ENCODE results near the gene ZNF3.

The ZNF3 gene

GRCh38 chr7:100088095-100088620 is 6.6 kb upstream of the ZNF3 start:
- Histone ChIP-seq H3K27ac (peak overlapping the region; percentile 84), H3K9ac (ENCODE audit: insufficient read length) (peak overlapping the region; percentile 92), H3K9me3 (ENCODE audit: low read depth, low read length) (no peaks in the 10 kb centered on the region), H3K36me3 (ENCODE audit: insufficient read depth, low read length) (peaks cover 30% of the 10 kb centered on the region), H3K4me3 (peak overlapping the region; percentile 91)
- DNase-seq (ENCODE audit: low read depth, low spot score): no peak
- TF ChIP-seq POLR2AphosphoS5 (IDR thresholded peaks at IDR 0.05; ENCODE audit: borderline replicate concordance, low read depth, low read length) (no peak), EZH2 (IDR thresholded peaks at IDR 0.05) (no peak), FOXP2 (optimal IDR thresholded peaks at IDR 0.05; ENCODE audit: control extremely low read depth, extremely low read length, insufficient read depth) (no peak)

GRCh38 chr7:100087055-100087750 is 5.7 kb upstream of the ZNF3 start:
- H3K27ac ChIP-seq: peak overlapping the region; percentile 69; the same call in 1 of the 2 replicates
- DNase-seq (ENCODE audit: low read depth, low spot score): no peak
- no peaks in the 10 kb centered on the region for H3K9me3 ChIP-seq (ENCODE audit: low read depth, low read length)
- H3K36me3 ChIP-seq (ENCODE audit: insufficient read depth, low read length): peaks cover 20% of the 10 kb centered on the region
- no peak overlapping the region for H3K9ac ChIP-seq (ENCODE audit: insufficient read length)
- TF ChIP-seq POLR2AphosphoS5 (IDR thresholded peaks at IDR 0.05; ENCODE audit: borderline replicate concordance, low read depth, low read length): no peak
- TF ChIP-seq EZH2 (IDR thresholded peaks at IDR 0.05): no peak
- TF ChIP-seq FOXP2 (optimal IDR thresholded peaks at IDR 0.05; ENCODE audit: control extremely low read depth, extremely low read length, insufficient read depth): no peak
- H3K4me3 ChIP-seq: no peak overlapping the region

- Histone ChIP-seq H3K4me3 (no peak overlapping the region), H3K27ac (no peak overlapping the region), H3K9ac (ENCODE audit: insufficient read length) (no peak overlapping the region), H3K9me3 (ENCODE audit: low read depth, low read length) (no peaks in the 10 kb centered on the region), H3K36me3 (ENCODE audit: insufficient read depth, low read length) (peaks cover 4% of the 10 kb centered on the region; the same call in 1 of the 2 replicates)
- DNase-seq (ENCODE audit: low read depth, low spot score): no peak
- TF ChIP-seq EZH2 (IDR thresholded peaks at IDR 0.05) (no peak), FOXP2 (optimal IDR thresholded peaks at IDR 0.05; ENCODE audit: control extremely low read depth, extremely low read length, insufficient read depth) (no peak), POLR2AphosphoS5 (IDR thresholded peaks at IDR 0.05; ENCODE audit: borderline replicate concordance, low read depth, low read length) (no peak)
Observed at GRCh38 chr7:100085515-100085914, 4.0 kb upstream of the ZNF3 start.

- peaks cover 17% of the 10 kb centered on the region; the same call in 1 of the 2 replicates for H3K9me3 ChIP-seq (ENCODE audit: low read depth, low read length)
- no peak overlapping the region for H3K9ac ChIP-seq (ENCODE audit: insufficient read length)
- TF ChIP-seq FOXP2 (optimal IDR thresholded peaks at IDR 0.05; ENCODE audit: control extremely low read depth, extremely low read length, insufficient read depth) (no peak), EZH2 (IDR thresholded peaks at IDR 0.05) (no peak), POLR2AphosphoS5 (IDR thresholded peaks at IDR 0.05; ENCODE audit: borderline replicate concordance, low read depth, low read length) (no peak)
- H3K27ac ChIP-seq: no peak overlapping the region
- H3K4me3 ChIP-seq: no peak overlapping the region
- H3K36me3 ChIP-seq (ENCODE audit: insufficient read depth, low read length): peaks cover 25% of the 10 kb centered on the region
- DNase-seq (ENCODE audit: low read depth, low spot score): no peak
Observed at GRCh38 chr7:100082978-100083377, 1.5 kb upstream of the ZNF3 start.

- Histone ChIP-seq H3K27ac (peak overlapping the region; percentile 80), H3K36me3 (ENCODE audit: insufficient read depth, low read length) (peaks cover 44% of the 10 kb centered on the region), H3K4me3 (peak overlapping the region; percentile 100), H3K9me3 (ENCODE audit: low read depth, low read length) (peaks cover 26% of the 10 kb centered on the region; the same call in 1 of the 2 replicates), H3K9ac (ENCODE audit: insufficient read length) (peak overlapping the region; percentile 98)
- DNase-seq (ENCODE audit: low read depth, low spot score): no peak
- no peak for TF ChIP-seq EZH2 (IDR thresholded peaks at IDR 0.05)
- TF ChIP-seq FOXP2 (optimal IDR thresholded peaks at IDR 0.05; ENCODE audit: control extremely low read depth, extremely low read length, insufficient read depth): no peak
- no peak for TF ChIP-seq POLR2AphosphoS5 (IDR thresholded peaks at IDR 0.05; ENCODE audit: borderline replicate concordance, low read depth, low read length)
Observed at GRCh38 chr7:100080907-100081534, 502 bp downstream of the ZNF3 start.

- H3K4me3 ChIP-seq: no peak overlapping the region; the same call in 1 of the 2 replicates
- peaks cover 42% of the 10 kb centered on the region for H3K9me3 ChIP-seq (ENCODE audit: low read depth, low read length)
- no peak overlapping the region for H3K9ac ChIP-seq (ENCODE audit: insufficient read length)
- peaks cover 64% of the 10 kb centered on the region for H3K36me3 ChIP-seq (ENCODE audit: insufficient read depth, low read length)
- TF ChIP-seq POLR2AphosphoS5 (IDR thresholded peaks at IDR 0.05; ENCODE audit: borderline replicate concordance, low read depth, low read length): no peak
- no peak for TF ChIP-seq FOXP2 (optimal IDR thresholded peaks at IDR 0.05; ENCODE audit: control extremely low read depth, extremely low read length, insufficient read depth)
- TF ChIP-seq EZH2 (IDR thresholded peaks at IDR 0.05): no peak
- no peak overlapping the region for H3K27ac ChIP-seq
- DNase-seq (ENCODE audit: low read depth, low spot score): no peak
Observed at GRCh38 chr7:100079024-100079560, 2.4 kb downstream of the ZNF3 start.

- Histone ChIP-seq H3K27ac (no peak overlapping the region), H3K4me3 (no peak overlapping the region), H3K9ac (ENCODE audit: insufficient read length) (no peak overlapping the region), H3K9me3 (ENCODE audit: low read depth, low read length) (peaks cover 56% of the 10 kb centered on the region), H3K36me3 (ENCODE audit: insufficient read depth, low read length) (peaks cover 83% of the 10 kb centered on the region)
- TF ChIP-seq EZH2 (IDR thresholded peaks at IDR 0.05) (no peak), FOXP2 (optimal IDR thresholded peaks at IDR 0.05; ENCODE audit: control extremely low read depth, extremely low read length, insufficient read depth) (no peak), POLR2AphosphoS5 (IDR thresholded peaks at IDR 0.05; ENCODE audit: borderline replicate concordance, low read depth, low read length) (no peak)
- DNase-seq (ENCODE audit: low read depth, low spot score): no peak
Observed at GRCh38 chr7:100077205-100077604, 4.3 kb downstream of the ZNF3 start.

GRCh38 chr7:100075418-100075817 is 6.1 kb downstream of the ZNF3 start:
- DNase-seq (ENCODE audit: low read depth, low spot score): no peak
- no peak overlapping the region for H3K4me3 ChIP-seq
- H3K9me3 ChIP-seq (ENCODE audit: low read depth, low read length): peaks cover 74% of the 10 kb centered on the region
- TF ChIP-seq FOXP2 (optimal IDR thresholded peaks at IDR 0.05; ENCODE audit: control extremely low read depth, extremely low read length, insufficient read depth): no peak
- TF ChIP-seq POLR2AphosphoS5 (IDR thresholded peaks at IDR 0.05; ENCODE audit: borderline replicate concordance, low read depth, low read length): no peak
- no peak for TF ChIP-seq EZH2 (IDR thresholded peaks at IDR 0.05)
- peaks cover 100% of the 10 kb centered on the region for H3K36me3 ChIP-seq (ENCODE audit: insufficient read depth, low read length)
- no peak overlapping the region for H3K9ac ChIP-seq (ENCODE audit: insufficient read length)
- no peak overlapping the region for H3K27ac ChIP-seq
